Activated T-cell treated with anti-CD3 and anti-CD28 coated beads for 4 hours (primary cell): ENCODE measurements around the gene FAM131C.

Experiments
- DNase-seq: peaks from one replicate; pipeline ENCODE4 v3.0.0-alpha.2; 2020

The FAM131C gene

GRCh38 chr1:16013908-16014258, 59.6 kb downstream of the FAM131C start:
- no peak for DNase-seq

- peak; percentile 51 for DNase-seq
Measured at GRCh38 chr1:16013220-16013907, 60.1 kb downstream of the FAM131C start.

DNA sequence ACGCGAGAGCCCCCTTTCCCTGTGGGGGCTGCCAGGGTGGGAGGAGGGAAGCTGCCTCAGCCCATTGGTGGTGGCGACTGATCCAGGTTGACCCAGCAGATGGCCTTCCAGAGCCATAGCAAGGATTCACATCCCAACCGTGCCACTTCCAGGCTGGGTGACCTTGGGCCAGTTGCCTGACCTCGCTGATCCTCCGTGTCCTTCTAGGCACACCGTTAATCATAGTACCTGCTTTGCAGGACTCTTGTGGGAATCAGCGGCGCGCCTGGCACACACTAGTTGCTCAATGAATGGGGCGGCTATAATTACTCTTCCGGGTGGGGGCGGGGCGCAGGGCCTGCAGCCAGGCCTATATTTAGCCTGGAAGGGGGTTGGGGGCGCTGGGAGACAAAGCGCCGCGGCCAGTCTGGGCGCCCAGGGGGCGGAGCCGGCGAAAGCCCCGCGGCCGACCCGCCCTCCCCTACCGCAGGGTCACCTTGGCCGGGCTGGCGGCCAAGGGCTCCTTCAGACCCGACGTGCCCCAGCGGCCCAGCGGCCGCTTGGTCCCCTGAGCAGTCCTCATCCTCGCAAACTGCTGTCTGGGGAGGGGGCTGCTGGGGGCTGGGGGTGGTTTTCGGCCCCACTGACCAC, 60.7 kb downstream of the FAM131C start:
- no peak for DNase-seq

DNA sequence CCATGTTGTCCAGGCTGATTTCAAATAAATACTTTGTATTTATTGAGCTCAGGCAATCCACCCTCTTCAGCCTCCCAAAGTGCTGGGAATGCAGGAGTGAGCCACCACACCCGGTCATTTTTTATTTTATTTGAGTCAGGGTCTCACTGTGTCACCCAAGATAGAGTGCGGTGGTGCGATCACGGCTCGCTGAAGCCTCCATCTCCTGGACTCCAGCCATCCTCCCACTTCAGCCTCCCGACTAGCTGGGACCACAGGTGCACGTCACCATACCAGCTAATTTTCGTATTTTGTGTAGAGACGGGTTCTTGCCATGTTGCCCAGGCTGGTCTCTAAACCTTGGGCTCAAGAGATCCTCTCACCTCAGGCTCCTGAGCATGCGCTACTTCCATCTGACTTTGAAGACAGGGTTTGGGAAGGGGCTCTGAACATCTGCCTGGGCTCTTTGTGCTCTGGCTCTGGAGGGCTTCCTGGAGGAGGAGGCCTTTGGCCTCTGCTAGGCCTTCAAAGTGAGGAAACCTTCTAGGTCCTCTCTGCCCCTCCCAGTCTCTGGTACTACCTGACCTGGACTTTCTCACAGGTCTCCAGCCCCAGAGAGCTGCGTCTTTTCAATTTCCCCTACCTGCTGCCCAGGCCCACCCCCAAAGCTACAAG, 61.4 kb downstream of the FAM131C start:
- no peak for DNase-seq

- DNase-seq, result no peak
Measured at GRCh38 chr1:16010837-16011236, 62.6 kb downstream of the FAM131C start.

- DNase-seq, result no peak
Measured at GRCh38 chr1:16009678-16010077, 63.8 kb downstream of the FAM131C start.

DNA sequence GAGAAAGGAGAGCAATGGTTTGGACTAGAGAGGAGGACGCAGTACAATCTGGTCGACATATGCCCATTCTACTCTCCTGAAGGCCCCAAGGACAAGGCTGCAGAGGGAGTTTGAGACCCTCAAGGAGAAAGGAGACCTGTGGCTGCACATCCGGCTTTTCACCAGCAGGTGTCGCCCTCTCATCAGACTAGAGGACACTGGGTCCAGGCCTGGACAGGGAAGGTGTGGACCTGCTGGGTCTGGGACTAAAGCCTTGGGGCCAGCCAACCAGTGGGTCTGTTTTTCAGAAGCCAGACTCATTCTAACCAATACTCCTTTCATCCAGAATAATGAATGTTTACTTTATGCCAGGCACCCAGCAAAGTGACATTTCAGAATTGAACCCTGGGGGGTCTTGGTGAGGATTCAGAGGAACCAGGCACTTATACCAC, 64.4 kb downstream of the FAM131C start:
- DNase-seq, result peak; percentile 71
